Measurements from ENCODE around the gene FREM1. TPM values are rescaled to one million over a fixed set of nuclear protein-coding genes. Genes with fewer than 3 reads are reported as not detected.

Gene FREM1
- polyA plus RNA-seq, 1 of the 3 experiments (the other 2 are of a cell fraction) = 0.26 TPM

DNA sequence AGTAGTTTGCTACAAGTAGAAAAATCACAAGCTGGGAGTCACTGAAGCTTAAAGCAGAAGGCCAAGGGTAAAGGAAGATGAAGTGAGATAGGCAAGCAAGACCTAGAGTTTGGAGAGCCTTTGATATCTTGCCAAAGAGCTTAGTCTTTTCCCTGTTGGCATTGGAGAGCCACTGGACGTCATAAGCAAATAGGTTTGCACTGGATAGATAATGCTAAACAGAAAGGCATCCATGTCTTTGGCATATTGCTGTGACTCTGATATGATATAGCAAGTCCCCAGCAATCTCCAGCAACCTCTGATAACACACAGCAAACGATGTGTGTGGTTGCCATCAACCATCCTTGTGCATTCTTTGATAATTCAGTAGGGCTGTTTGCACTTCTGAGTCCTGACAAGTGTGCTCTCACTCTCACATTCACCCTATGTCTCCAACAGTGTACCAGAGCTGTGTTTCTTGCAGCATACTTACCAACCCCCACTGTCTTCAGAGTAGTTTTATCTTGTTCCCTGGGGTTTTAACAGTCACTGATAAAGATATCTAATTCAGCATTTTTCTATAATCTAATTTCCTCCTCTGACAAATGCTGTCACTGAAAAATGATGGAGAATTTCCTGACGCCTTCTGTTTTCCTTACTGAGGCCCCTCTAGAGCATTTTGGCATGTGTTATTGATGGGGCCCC lies 16.9 kb upstream of the FREM1 start:
- no peaks in the 10 kb centered on the region for H3K9me3 ChIP-seq
- whole genome bisulfite sequencing (ENCODE audit: low lambda C conversion rate) = 43% methylated on average over 3 of the region's 3 CpGs
- no peak overlapping the region for H3K4me3 ChIP-seq (ENCODE audit: low read depth in 2 of 2, low read length in 1 of 2)
- H3K27me3 ChIP-seq (ENCODE audit: insufficient read depth) = no peaks in the 10 kb centered on the region
- TF ChIP-seq GATA2 (CRISPR knock-in tag; IDR thresholded peaks at IDR 0.05) (peak; percentile 54), GABPA (IDR thresholded peaks at IDR 0.05; ENCODE audit: low read depth) (no peak), MEF2A (IDR thresholded peaks at IDR 0.05; ENCODE audit: borderline replicate concordance, low read depth) (no peak), YY1 (IDR thresholded peaks at IDR 0.05; ENCODE audit: low read depth) (no peak), CHD2 (IDR thresholded peaks at IDR 0.05; ENCODE audit: low read length, partially characterized antibody) (peak; percentile 32), FOXM1 (IDR thresholded peaks at IDR 0.05; ENCODE audit: low read depth) (no peak), FOXJ3 (CRISPR knock-in tag; IDR thresholded peaks at IDR 0.05) (0 out of 2 replicates have a peak, but pooled peaks have one; percentile 22), RCOR1 (IDR thresholded peaks at IDR 0.05; ENCODE audit: low read length) (peak; percentile 58), TCF12 (IDR thresholded peaks at IDR 0.05) (no peak; the same call in 1 of the 2 replicates), EP300 (IDR thresholded peaks at IDR 0.05; ENCODE audit: borderline replicate concordance in 1 of 2, low read depth in 1 of 2, low read length in 1 of 2) (peak in 1 of 2 experiments; percentile 83; a peak in 2 of 4 replicates), TAF1 (IDR thresholded peaks at IDR 0.05; ENCODE audit: borderline replicate concordance, low read depth, low read length) (no peak)
- TF ChIP-seq, protein P1, sequence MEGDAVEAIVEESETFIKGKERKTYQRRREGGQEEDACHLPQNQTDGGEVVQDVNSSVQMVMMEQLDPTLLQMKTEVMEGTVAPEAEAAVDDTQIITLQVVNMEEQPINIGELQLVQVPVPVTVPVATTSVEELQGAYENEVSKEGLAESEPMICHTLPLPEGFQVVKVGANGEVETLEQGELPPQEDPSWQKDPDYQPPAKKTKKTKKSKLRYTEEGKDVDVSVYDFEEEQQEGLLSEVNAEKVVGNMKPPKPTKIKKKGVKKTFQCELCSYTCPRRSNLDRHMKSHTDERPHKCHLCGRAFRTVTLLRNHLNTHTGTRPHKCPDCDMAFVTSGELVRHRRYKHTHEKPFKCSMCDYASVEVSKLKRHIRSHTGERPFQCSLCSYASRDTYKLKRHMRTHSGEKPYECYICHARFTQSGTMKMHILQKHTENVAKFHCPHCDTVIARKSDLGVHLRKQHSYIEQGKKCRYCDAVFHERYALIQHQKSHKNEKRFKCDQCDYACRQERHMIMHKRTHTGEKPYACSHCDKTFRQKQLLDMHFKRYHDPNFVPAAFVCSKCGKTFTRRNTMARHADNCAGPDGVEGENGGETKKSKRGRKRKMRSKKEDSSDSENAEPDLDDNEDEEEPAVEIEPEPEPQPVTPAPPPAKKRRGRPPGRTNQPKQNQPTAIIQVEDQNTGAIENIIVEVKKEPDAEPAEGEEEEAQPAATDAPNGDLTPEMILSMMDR (IDR thresholded peaks at IDR 0.05) = no peak
- TF ChIP-seq, protein P2, sequence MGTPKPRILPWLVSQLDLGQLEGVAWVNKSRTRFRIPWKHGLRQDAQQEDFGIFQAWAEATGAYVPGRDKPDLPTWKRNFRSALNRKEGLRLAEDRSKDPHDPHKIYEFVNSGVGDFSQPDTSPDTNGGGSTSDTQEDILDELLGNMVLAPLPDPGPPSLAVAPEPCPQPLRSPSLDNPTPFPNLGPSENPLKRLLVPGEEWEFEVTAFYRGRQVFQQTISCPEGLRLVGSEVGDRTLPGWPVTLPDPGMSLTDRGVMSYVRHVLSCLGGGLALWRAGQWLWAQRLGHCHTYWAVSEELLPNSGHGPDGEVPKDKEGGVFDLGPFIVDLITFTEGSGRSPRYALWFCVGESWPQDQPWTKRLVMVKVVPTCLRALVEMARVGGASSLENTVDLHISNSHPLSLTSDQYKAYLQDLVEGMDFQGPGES (IDR thresholded peaks at IDR 0.05; ENCODE audit: low read depth, low read length) = no peak
- TF ChIP-seq, protein P3, sequence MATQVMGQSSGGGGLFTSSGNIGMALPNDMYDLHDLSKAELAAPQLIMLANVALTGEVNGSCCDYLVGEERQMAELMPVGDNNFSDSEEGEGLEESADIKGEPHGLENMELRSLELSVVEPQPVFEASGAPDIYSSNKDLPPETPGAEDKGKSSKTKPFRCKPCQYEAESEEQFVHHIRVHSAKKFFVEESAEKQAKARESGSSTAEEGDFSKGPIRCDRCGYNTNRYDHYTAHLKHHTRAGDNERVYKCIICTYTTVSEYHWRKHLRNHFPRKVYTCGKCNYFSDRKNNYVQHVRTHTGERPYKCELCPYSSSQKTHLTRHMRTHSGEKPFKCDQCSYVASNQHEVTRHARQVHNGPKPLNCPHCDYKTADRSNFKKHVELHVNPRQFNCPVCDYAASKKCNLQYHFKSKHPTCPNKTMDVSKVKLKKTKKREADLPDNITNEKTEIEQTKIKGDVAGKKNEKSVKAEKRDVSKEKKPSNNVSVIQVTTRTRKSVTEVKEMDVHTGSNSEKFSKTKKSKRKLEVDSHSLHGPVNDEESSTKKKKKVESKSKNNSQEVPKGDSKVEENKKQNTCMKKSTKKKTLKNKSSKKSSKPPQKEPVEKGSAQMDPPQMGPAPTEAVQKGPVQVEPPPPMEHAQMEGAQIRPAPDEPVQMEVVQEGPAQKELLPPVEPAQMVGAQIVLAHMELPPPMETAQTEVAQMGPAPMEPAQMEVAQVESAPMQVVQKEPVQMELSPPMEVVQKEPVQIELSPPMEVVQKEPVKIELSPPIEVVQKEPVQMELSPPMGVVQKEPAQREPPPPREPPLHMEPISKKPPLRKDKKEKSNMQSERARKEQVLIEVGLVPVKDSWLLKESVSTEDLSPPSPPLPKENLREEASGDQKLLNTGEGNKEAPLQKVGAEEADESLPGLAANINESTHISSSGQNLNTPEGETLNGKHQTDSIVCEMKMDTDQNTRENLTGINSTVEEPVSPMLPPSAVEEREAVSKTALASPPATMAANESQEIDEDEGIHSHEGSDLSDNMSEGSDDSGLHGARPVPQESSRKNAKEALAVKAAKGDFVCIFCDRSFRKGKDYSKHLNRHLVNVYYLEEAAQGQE (IDR thresholded peaks at IDR 0.05; ENCODE audit: low read depth, low read length) = no peak
- H3K36me3 ChIP-seq (replicated peaks in 1 of 2; ENCODE audit: control insufficient read depth in 1 of 2, insufficient read depth in 2 of 2, low read length in 1 of 2) = no peaks in the 10 kb centered on the region
- CTCF ChIA-PET = interaction anchor here (1.4 kb wide), 1 partner anchor 19 kb away, joined by 3 read pairs; no protein-coding TSS in a partner anchor
- no peak overlapping the region for H2AFZ ChIP-seq (ENCODE audit: low read depth)
- no peak overlapping the region for H3K9ac ChIP-seq
- H3K79me2 ChIP-seq (ENCODE audit: insufficient read depth) = no peaks in the 10 kb centered on the region
- H3K9me2 ChIP-seq = no peaks in the 10 kb centered on the region
- H4K20me1 ChIP-seq (ENCODE audit: insufficient read depth) = no peaks in the 10 kb centered on the region
- POLR2A ChIA-PET = no interaction called here
- H3K4me1 ChIP-seq (ENCODE audit: control insufficient read depth in 1 of 2, insufficient read depth in 2 of 2, low read depth in 1 of 2, low read length in 1 of 2) = peaks cover 0 to 10% of the 10 kb centered on the region in 2 experiments; a peak in 2 of 4 replicates
- DNase-seq = peak; percentile 26
- H3K4me2 ChIP-seq = no peak overlapping the region
- no peaks in the 10 kb centered on the region for H3F3A ChIP-seq (replicated peaks; ENCODE audit: insufficient read depth)
- H3K27ac ChIP-seq (ENCODE audit: low read depth in 2 of 2, low read length in 1 of 2) = peak overlapping the region in 1 of 2 experiments; percentile 58; a peak in 2 of 4 replicates
